K562 (cell line): ENCODE results near the gene TMEM143. TPM values are rescaled to one million over a fixed set of nuclear protein-coding genes. Genes with fewer than 3 reads are reported as not detected.

Source experiments
- DPF2 ChIP-seq: fragments of 450-650 bp; IDR thresholded peaks from 2 replicates; pipeline ENCODE4 v1.6.1; 2016
- EGR1 ChIP-seq: fragments of 450-650 bp; conservative IDR thresholded peaks from 2 replicates; pipeline ENCODE4 v1.6.1; 2017; ENCODE audit warnings: mild to moderate bottlenecking
- FOXM1 ChIP-seq, 2 experiments: fragments of 450-650 bp in 1 of 2; sonication (generic) in 1 of 2; formaldehyde crosslinking in 1 of 2; IDR thresholded peaks; 2 replicates each; pipeline versions ENCODE4 v1.6.1 to v1.9.0; 2017 to 2022; ENCODE audit warnings: low read depth in 2 of 2, mild to moderate bottlenecking in 2 of 2, missing genetic modification reagents in 1 of 2, moderate library complexity in 1 of 2
- FOXO4 ChIP-seq: fragments of 450-650 bp; formaldehyde crosslinking; IDR thresholded peaks from 2 replicates; pipeline ENCODE4 v1.4.0; 2020; ENCODE audit warnings: mild to moderate bottlenecking, moderate library complexity
- GABPB1 ChIP-seq: sonication (generic); formaldehyde crosslinking; IDR thresholded peaks from 2 replicates; pipeline ENCODE4 v1.8.0; 2022; ENCODE audit warnings: mild to moderate bottlenecking, missing genetic modification reagents
- GABPB2 ChIP-seq: fragments of 250-450 bp; sonication (Bioruptor Pico); conservative IDR thresholded peaks from 2 replicates; pipeline ENCODE4 v1.5.1; 2021; ENCODE audit warnings: mild to moderate bottlenecking
- GATA2 ChIP-seq: sonication (generic); formaldehyde crosslinking; IDR thresholded peaks from 2 replicates; pipeline ENCODE4 v1.4.0; 2020; ENCODE audit warnings: mild to moderate bottlenecking, missing genetic modification reagents
- GTF2F1 ChIP-seq: IDR thresholded peaks from 2 replicates; pipeline ENCODE4 v1.6.1; 2011; ENCODE audit warnings: low read depth, low read length, improper control_type of control experiment
- HIVEP1 ChIP-seq: fragments of 250-450 bp; sonication (Bioruptor Pico); IDR thresholded peaks from 2 replicates; pipeline ENCODE4 v1.4.0; 2020; ENCODE audit warnings: mild to moderate bottlenecking
- HMGXB4 ChIP-seq: sonication (generic); formaldehyde crosslinking; IDR thresholded peaks from 2 replicates; pipeline ENCODE4 v1.8.1; 2023; ENCODE audit warnings: mild to moderate bottlenecking, missing genetic modification reagents
- KHSRP ChIP-seq: fragments of 450-650 bp; IDR thresholded peaks from 2 replicates; pipeline ENCODE4 v1.6.1; 2017
- NUFIP1 ChIP-seq: fragments of 450-650 bp; IDR thresholded peaks from 2 replicates; pipeline ENCODE4 v1.6.1; 2018; ENCODE audit not compliant: partially characterized antibody
- PHTF2 ChIP-seq: fragments of 250-450 bp; sonication (Bioruptor Pico); IDR thresholded peaks from 2 replicates; pipeline ENCODE4 v1.5.0; 2021; ENCODE audit warnings: mild to moderate bottlenecking
- SNAPC5 ChIP-seq: fragments of 250-450 bp; sonication (Bioruptor Pico); IDR thresholded peaks from 2 replicates; pipeline ENCODE4 v1.8.0; 2021; ENCODE audit warnings: moderate library complexity, mild to moderate bottlenecking, inconsistent platforms
- THRB ChIP-seq: fragments of 450-650 bp; formaldehyde crosslinking; conservative IDR thresholded peaks from 2 replicates; pipeline ENCODE4 v1.4.0; 2022; ENCODE audit warnings: mild to moderate bottlenecking, missing genetic modification characterization
- TOE1 ChIP-seq, 2 experiments: fragments of 450-650 bp in 1 of 2; sonication (generic) in 1 of 2; formaldehyde crosslinking in 1 of 2; IDR thresholded peaks; 2 replicates each; pipeline versions ENCODE4 v1.7.1 to v1.8.0; 2016 to 2022; ENCODE audit warnings: borderline replicate concordance in 2 of 2, mild to moderate bottlenecking in 2 of 2, antibody characterized with exemption in 1 of 2, inconsistent platforms in 1 of 2, low read depth in 1 of 2, missing genetic modification reagents in 1 of 2, moderate library complexity in 1 of 2
- ZNF217 ChIP-seq: sonication (generic); formaldehyde crosslinking; IDR thresholded peaks from 2 replicates; pipeline ENCODE4 v1.8.0; 2022; ENCODE audit warnings: mild to moderate bottlenecking, missing genetic modification reagents
- ZNF24 ChIP-seq: fragments of 450-650 bp; IDR thresholded peaks from 2 replicates; pipeline ENCODE4 v1.6.1; 2016
- ZNF280A ChIP-seq: fragments of 450-650 bp; IDR thresholded peaks from 2 replicates; pipeline ENCODE4 v1.6.1; 2018; ENCODE audit warnings: mild to moderate bottlenecking, low read depth; ENCODE audit not compliant: partially characterized antibody
- ZNF408 ChIP-seq: fragments of 250-450 bp; sonication (Bioruptor Pico); IDR thresholded peaks from 2 replicates; pipeline ENCODE4 v1.4.0; 2020; ENCODE audit warnings: low read depth, mild to moderate bottlenecking, moderate library complexity
- ZNF740 ChIP-seq, 3 experiments: fragments of 200-800 bp in 1 of 3; sonication (Bioruptor generic) in 1 of 3; sonication (generic) in 1 of 3; formaldehyde crosslinking in 1 of 3; IDR thresholded peaks; 2 replicates each; pipeline versions ENCODE4 v1.6.1 to v1.8.0; 2016 to 2022; ENCODE audit warnings: mild to moderate bottlenecking in 2 of 3, missing compliant biosample characterization in 2 of 3, missing genetic modification characterization in 2 of 3, missing genetic modification reagents in 1 of 3
- ZNF75A ChIP-seq: fragments of 450-650 bp; formaldehyde crosslinking; IDR thresholded peaks from 2 replicates; pipeline ENCODE4 v1.4.0; 2020; ENCODE audit warnings: mild to moderate bottlenecking
- polyA plus RNA-seq, 8 experiments: library from polyadenylated mRNA; depleted of rRNA in 4 of 8; stranded (reverse) in 5 of 8; unstranded in 3 of 8; fragments of >200 nt; fragmentation: Nextera tagmentation in 2 of 8; fragmentation: Illumina TruSeq in 1 of 8; extraction: Ambion mirVana in 2 of 8; extraction: Trizol in 1 of 8; gene quantifications; 2 replicates each; pipeline versions ENCODE4 v1.2.1 to v1.2.3, GENCODE V29; 2011 to 2014; ENCODE audit warnings: inconsistent platforms in 1 of 8, missing spikeins in 1 of 8
- total RNA-seq, 7 experiments: library from RNA; depleted of rRNA in 6 of 7; stranded (reverse); fragments of >200 nt in 6 of 7; fragmentation: Illumina TruSeq in 2 of 7; extraction: Trizol in 2 of 7; gene quantifications; 2 replicates each; pipeline versions ENCODE4 v1.2.1 to v1.2.3, GENCODE V29; 2011 to 2021; ENCODE audit warnings: low replicate concordance in 1 of 7

The TMEM143 gene
- total and polyA plus RNA-seq, 9 of the 15 experiments (the other 6 are each of a cell fraction or from before 2014, with no cell fraction given), result 0.66 to 8.8 (median 4.3) TPM

GRCh38 chr19:48351341-48351752, 12.4 kb downstream of the TMEM143 start (continued):
- TF ChIP-seq DPF2 (0 out of 2 replicates have a peak, but pooled peaks have one; percentile 20), THRB (CRISPR knock-in tag) (0 out of 2 replicates have a peak, but pooled peaks have one; percentile 44), SNAPC5 (CRISPR knock-in tag) (no peak), HIVEP1 (CRISPR knock-in tag) (no peak), GABPB1 (no peak; the same call in 1 of the 2 replicates), FOXM1 (IDR thresholded peaks at IDR 0.05; ENCODE audit: low read depth) (peak; percentile 80), FOXM1 (CRISPR knock-in tag; IDR thresholded peaks at IDR 0.05; ENCODE audit: low read depth) (no peak), ZNF75A (no peak), NUFIP1 (no peak), GATA2 (no peak), ZNF280A (no peak), TOE1 (IDR thresholded peaks at IDR 0.05; ENCODE audit: borderline replicate concordance) (peak; percentile 44; the same call in 1 of the 2 replicates), TOE1 (CRISPR knock-in tag; IDR thresholded peaks at IDR 0.05; ENCODE audit: borderline replicate concordance, low read depth) (no peak), GABPB2 (CRISPR knock-in tag) (no peak), PHTF2 (CRISPR knock-in tag) (no peak), KHSRP (no peak), ZNF217 (CRISPR knock-in tag) (no peak), EGR1 (no peak), HMGXB4 (CRISPR knock-in tag) (no peak), ZNF408 (CRISPR knock-in tag) (no peak), ZNF740 (CRISPR knock-in tag; IDR thresholded peaks at IDR 0.05) (no peak), ZNF740 (tag; IDR thresholded peaks at IDR 0.05) (no peak), FOXO4 (CRISPR knock-in tag) (no peak), GTF2F1 (no peak), ZNF24 (no peak)
